Measurements from ENCODE around the gene DELE1.

DNA sequence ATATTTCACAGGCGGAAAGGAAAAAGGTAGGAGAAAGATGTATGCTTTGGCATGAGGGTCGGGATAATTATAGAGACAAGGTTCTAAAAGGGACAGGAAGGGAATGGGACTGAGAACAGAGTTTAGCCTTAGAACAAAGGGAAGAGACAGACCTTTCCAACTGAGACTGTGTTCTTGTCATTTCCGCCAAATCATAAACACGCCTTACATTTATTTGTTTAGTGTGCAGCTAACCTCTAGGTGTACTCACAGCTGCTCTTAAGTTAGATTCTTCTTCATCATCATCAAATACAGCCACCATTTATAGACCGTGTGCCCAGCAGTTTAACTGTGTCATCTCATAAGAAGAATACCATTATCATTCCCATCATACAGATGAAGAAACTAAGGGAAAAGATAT, 5.9 kb upstream of the DELE1 start:
- TF ChIP-seq POLR2A (IDR thresholded peaks at IDR 0.05) (no peak), CTCF (IDR thresholded peaks at IDR 0.05) (no peak), EP300 (IDR thresholded peaks at IDR 0.05) (no peak)
